Transverse colon (tissue), 4 donors: ENCODE data around the gene PTPRQ. TPM values are rescaled to one million over a fixed set of nuclear protein-coding genes. Genes with fewer than 3 reads are reported as not detected.

Experiments
- DNase-seq: peaks from one replicate; pipeline ENCODE4 v3.0.0-alpha.2; 2019
- H3K27ac ChIP-seq, 4 donors: fragments of 200-600 bp; sonication (generic); 2 replicates each; pipeline ENCODE4 v1.5.1; 2016 to 2018; ENCODE audit warnings: inconsistent platforms in 4 of 4
- H3K27me3 ChIP-seq: fragments of 200-600 bp; sonication (generic); 2 replicates; pipeline ENCODE4 v1.5.1; 2017; ENCODE audit warnings: inconsistent platforms
- H3K36me3 ChIP-seq, 4 donors: fragments of 200-600 bp; sonication (generic); 2 replicates each; pipeline ENCODE4 v1.5.1; 2017 to 2019; ENCODE audit warnings: inconsistent platforms in 4 of 4
- H3K4me1 ChIP-seq, 4 donors: fragments of 200-600 bp; sonication (generic); 2 replicates each; pipeline ENCODE4 v1.5.1; 2017 to 2020; ENCODE audit warnings: inconsistent platforms in 4 of 4
- H3K4me3 ChIP-seq, 4 donors: fragments of 200-600 bp; sonication (generic); 1 replicate in 1 of 4; 2 replicates in 3 of 4; pipeline versions ENCODE4 v1.5.1 to v1.6.1; 2017 to 2019; ENCODE audit warnings: inconsistent platforms in 4 of 4
- H3K9me3 ChIP-seq, 2 donors: fragments of 200-600 bp; sonication (generic); 2 replicates each; pipeline ENCODE4 v1.5.1; 2017 to 2019; ENCODE audit warnings: inconsistent platforms in 2 of 2
- EP300 ChIP-seq: sonication (generic); formaldehyde crosslinking; IDR thresholded peaks from one replicate; pipeline ENCODE4 v1.6.1; 2017; ENCODE audit warnings: antibody characterized with exemption, low read depth
- POLR2A ChIP-seq: fragments of 450-650 bp; IDR thresholded peaks from one replicate; pipeline ENCODE4 v1.6.1; 2016; ENCODE audit warnings: antibody characterized with exemption, mild to moderate bottlenecking, moderate library complexity
- POLR2AphosphoS5 ChIP-seq, 3 donors: sonication (generic); formaldehyde crosslinking; IDR thresholded peaks; one replicate each; pipeline ENCODE4 v1.6.1; 2016; ENCODE audit warnings: antibody characterized with exemption in 3 of 3
- WGBS, 2 donors: methylation state at CpG; one replicate each; pipeline ENCODE4 v1.1.5; 2018; ENCODE audit warnings: low coverage in 1 of 2; 5-methylcytosine and 5-hydroxymethylcytosine counted together
- in situ Hi-C, 4 donors: fragments of 200-750 bp; cut with MboI; loops; one replicate each; pipeline versions ENCODE4 v1.15.0 to v1.15.1; 2017; ENCODE audit warnings: low sequenced_read_pairs in 3 of 4, low pct_ligation_motif_present in 1 of 4, low pct_unique_long_range_greater_than_20kb in 1 of 4
- intact Hi-C: fragments of 100-400 bp; cut with DNase I; formaldehyde crosslinking; loops from one replicate; pipeline ENCODE4 v1.15.1; 2023; ENCODE audit warnings: low total_unique reads
- total RNA-seq, 4 donors: library from RNA; depleted of rRNA; stranded (reverse); fragments of >200 nt; gene quantifications; one replicate each; pipeline ENCODE4 v1.1.0, GENCODE V29; 2016
- TF ChIP-seq, protein P1 (sequence below), 5 experiments: fragments of 200-600 bp in 3 of 5; fragments of 450-650 bp in 2 of 5; sonication (generic) in 3 of 5; IDR thresholded peaks; 1 replicate in 2 of 5; 2 replicates in 3 of 5; pipeline ENCODE4 v1.5.1; 2016 to 2017; ENCODE audit warnings: antibody characterized with exemption in 5 of 5, inconsistent platforms in 3 of 5, mild to moderate bottlenecking in 2 of 5, moderate library complexity in 1 of 5

Gene PTPRQ
- total RNA-seq, 4 donors from 2014 or later = under 0.01 to 0.16 TPM; not detected in 2

DNA sequence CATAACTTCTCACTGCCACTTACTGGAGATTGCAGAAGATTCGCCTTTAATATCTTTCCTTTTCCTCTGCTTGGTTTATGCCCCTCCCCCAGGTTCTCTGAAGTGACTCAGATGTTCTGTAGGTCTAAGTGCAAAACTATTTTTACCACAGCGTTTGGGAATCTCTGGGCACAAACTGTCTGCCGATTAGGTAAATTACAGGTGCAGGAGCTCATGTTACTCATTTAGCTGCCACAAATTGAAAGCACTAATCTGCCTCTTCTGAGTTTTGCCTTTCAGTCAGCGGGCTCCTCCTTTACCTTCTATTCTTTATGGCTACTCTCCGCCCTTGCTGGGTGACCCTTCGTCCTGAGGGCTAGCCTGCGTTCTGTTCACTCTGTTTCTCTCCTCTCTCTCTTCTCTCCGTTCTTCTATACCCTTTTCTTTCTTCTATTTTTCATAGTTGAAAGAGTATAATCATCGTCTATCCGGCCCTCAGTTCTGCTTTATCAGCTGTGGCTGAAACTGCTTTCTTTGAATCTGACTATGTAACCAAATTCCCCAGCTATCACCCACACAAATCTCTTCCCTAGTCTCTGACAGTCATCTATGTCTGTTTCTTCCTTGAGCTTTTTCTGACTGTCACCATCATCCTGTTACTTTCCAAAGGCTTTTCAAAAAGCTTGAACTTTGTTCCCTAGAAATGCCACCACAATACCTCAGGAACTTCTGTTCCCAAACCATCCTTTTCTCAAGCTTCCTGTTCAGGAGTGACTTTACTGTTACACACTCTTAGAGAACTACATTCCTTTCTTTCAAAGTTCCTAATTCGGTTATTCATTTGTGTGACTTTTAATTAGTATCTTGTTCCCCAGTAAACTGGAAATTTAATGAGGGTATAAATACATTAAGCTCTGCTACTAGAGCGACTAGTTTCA lies 259.1 kb downstream of the PTPRQ start:
- H3K36me3 ChIP-seq = no peaks in the 10 kb centered on the region
- H3K9me3 ChIP-seq = no peaks in the 10 kb centered on the region
- in situ Hi-C loops (no loop called here), intact Hi-C loops (no loop called here)
- DNase-seq = no peak
- no peak for TF ChIP-seq POLR2A
- TF ChIP-seq EP300 = no peak
- TF ChIP-seq POLR2AphosphoS5 (IDR thresholded peaks at IDR 0.05) = no peak
- no peak overlapping the region for H3K27ac ChIP-seq
- 43 to 46% methylated on average over 11 to 12 of the region's 12 CpGs for WGBS, 2 donors
- peaks cover 8% of the 10 kb centered on the region for H3K27me3 ChIP-seq
- H3K4me1 ChIP-seq = no peaks in the 10 kb centered on the region
- no peak overlapping the region for H3K4me3 ChIP-seq

DNA sequence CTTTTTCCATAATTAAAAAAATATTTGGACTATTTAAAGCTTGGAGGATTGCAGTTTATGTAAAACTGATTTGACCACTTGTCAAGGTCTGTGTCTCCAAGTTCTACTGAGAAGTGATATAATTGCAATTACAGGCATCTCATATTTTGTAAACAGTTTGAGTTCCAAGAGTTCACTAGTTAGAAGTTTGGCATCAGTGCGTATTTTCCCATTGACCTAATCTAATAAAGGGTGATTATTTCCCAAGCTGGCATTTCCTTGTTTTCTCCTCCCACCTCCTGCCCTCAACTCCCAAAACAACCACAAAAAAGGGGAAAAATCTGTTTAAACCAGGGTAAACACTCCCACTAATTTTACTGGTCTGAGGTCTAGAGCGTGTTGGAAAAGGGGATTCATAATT lies 260.4 kb downstream of the PTPRQ start:
- Histone ChIP-seq H3K27me3 (peaks cover 19% of the 10 kb centered on the region), H3K9me3 (no peaks in the 10 kb centered on the region), H3K27ac (no peak overlapping the region), H3K4me1 (no peaks in the 10 kb centered on the region), H3K36me3 (no peaks in the 10 kb centered on the region), H3K4me3 (no peak overlapping the region)
- WGBS, 2 donors = 88 to 89% methylated on average over 2 of the region's 2 CpGs
- in situ Hi-C loops (no loop called here), intact Hi-C loops (no loop called here)
- TF ChIP-seq, protein P1, sequence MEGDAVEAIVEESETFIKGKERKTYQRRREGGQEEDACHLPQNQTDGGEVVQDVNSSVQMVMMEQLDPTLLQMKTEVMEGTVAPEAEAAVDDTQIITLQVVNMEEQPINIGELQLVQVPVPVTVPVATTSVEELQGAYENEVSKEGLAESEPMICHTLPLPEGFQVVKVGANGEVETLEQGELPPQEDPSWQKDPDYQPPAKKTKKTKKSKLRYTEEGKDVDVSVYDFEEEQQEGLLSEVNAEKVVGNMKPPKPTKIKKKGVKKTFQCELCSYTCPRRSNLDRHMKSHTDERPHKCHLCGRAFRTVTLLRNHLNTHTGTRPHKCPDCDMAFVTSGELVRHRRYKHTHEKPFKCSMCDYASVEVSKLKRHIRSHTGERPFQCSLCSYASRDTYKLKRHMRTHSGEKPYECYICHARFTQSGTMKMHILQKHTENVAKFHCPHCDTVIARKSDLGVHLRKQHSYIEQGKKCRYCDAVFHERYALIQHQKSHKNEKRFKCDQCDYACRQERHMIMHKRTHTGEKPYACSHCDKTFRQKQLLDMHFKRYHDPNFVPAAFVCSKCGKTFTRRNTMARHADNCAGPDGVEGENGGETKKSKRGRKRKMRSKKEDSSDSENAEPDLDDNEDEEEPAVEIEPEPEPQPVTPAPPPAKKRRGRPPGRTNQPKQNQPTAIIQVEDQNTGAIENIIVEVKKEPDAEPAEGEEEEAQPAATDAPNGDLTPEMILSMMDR (IDR thresholded peaks at IDR 0.05) = no peak
- TF ChIP-seq EP300 (no peak), POLR2AphosphoS5 (IDR thresholded peaks at IDR 0.05) (no peak), POLR2A (no peak)
- no peak for DNase-seq

DNA sequence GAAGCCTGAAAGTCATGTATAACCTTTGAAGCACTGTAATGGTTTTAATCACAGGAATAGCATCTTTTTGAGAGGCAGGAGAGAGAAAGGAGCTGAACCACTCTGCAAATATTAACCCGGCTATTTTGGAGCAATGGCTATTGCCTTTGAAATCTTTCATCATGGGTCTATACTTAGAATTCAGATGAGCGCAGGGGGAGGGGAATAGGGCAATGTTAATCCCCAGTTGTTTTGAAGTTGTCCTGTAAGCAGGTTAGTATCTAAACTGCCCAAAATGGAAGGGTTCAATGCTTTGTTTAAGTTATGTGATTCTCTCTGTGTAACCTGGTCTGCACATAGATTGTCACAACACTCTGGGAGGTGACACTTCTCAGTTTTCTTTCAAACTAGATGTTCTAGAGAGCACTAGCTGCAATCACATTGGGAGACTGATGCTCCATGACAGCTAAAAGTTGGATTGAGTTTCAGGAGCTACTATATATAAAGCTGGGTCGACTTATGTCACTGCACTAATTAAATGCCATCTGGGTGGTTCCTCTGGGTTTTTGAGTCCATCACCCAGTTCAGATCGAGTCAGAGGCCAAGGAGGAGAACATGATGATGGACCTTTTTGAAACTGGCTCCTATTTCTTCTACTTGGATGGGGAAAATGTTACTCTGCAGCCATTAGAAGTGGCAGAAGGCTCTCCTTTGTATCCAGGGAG lies 263.2 kb downstream of the PTPRQ start, which contains the start of gene MYF6:
Gene MYF6 (plus strand): TSS at position 509 of the 704 bp plus-strand sequence. CDS start 86 bp downstream, at position 595.
- TF ChIP-seq, protein P1 (IDR thresholded peaks at IDR 0.05) = no peak
- TF ChIP-seq EP300 (no peak), POLR2AphosphoS5 (IDR thresholded peaks at IDR 0.05) (no peak), POLR2A (no peak)
- H3K9me3 ChIP-seq = no peaks in the 10 kb centered on the region
- intact Hi-C loops (no loop called here), in situ Hi-C loops (no loop called here)
- H3K27ac ChIP-seq = no peak within 1 kb of the TSS
- H3K4me3 ChIP-seq = no peak within 1 kb of the TSS
- no peaks in the 10 kb centered on the region for H3K36me3 ChIP-seq
- no peak for DNase-seq
- peaks cover 42% of the 10 kb centered on the region for H3K27me3 ChIP-seq
- WGBS, 2 donors = 60 to 64% methylated on average over 1 to 4 of the region's 4 CpGs
- no peaks in the 10 kb centered on the region for H3K4me1 ChIP-seq

DNA sequence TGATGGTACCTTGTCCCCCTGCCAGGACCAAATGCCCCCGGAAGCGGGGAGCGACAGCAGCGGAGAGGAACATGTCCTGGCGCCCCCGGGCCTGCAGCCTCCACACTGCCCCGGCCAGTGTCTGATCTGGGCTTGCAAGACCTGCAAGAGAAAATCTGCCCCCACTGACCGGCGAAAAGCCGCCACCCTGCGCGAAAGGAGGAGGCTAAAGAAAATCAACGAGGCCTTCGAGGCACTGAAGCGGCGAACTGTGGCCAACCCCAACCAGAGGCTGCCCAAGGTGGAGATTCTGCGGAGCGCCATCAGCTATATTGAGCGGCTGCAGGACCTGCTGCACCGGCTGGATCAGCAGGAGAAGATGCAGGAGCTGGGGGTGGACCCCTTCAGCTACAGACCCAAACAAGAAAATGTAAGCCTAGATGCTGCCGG lies 263.8 kb downstream of the PTPRQ start:
- no peak for DNase-seq
- H3K36me3 ChIP-seq = no peaks in the 10 kb centered on the region
- in situ Hi-C loops = no loop called here
- no peak overlapping the region for H3K27ac ChIP-seq
- 62 to 80% methylated on average over 2 to 21 of the region's 21 CpGs for WGBS, 2 donors
- TF ChIP-seq POLR2AphosphoS5 (IDR thresholded peaks at IDR 0.05) (no peak), EP300 (no peak), POLR2A (no peak)
- TF ChIP-seq, protein P1 (IDR thresholded peaks at IDR 0.05) = no peak
- H3K27me3 ChIP-seq = peaks cover 46% of the 10 kb centered on the region
- no peaks in the 10 kb centered on the region for H3K9me3 ChIP-seq
- intact Hi-C loops = no loop called here
- no peaks in the 10 kb centered on the region for H3K4me1 ChIP-seq
- H3K4me3 ChIP-seq = no peak overlapping the region
